Measurements from ENCODE around the gene XRCC2.
"Not testable (repeated sequence)": the region's sequence is repeated elsewhere in the genome, so short reads cannot be mapped to it uniquely, and the experiment has no call there.

The XRCC2 gene

DNA sequence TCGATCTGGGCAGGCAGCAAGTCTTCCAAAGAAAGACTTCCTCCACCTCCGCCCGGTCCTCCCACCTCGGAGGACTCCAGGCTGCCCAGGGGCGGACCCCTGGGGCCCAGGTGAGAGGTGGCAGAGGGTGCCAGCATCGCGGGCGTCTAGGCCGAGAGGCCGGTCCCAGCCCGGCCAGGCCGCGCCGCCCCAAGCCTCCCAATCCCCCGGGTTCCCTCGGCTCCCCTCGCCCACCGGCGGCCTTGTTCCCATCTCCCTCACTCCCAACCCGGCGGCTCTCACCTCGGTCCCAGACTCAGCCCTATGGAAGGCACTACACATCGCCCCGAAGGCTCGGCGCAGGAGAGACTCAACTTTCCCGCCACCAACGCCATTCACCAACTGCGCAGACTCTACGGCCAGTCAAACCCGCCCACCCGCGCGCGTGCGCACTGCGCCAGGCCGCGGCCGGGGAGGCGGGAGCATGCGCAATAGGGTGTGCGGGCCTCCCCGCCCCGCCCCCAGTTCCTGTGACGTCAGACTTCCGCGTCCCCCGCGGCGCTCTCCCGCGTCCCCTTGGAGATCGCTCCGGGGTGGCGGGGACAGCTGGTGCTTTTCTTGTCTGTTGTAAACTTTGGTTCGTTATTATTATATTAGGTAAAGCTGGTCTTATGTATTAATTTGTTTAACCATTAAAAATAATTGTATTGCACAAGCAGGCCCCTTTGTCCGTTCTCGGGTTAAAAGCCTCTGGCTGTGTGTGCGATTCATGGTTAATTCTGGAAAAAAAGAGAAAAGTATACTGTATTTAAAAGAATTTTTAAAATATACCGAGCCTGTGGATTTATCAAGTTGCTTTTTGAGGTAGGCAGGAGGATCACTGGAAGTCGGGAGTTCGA lies at the start of gene XRCC2:
XRCC2 (minus strand) TSS at position 383 of the 878 bp plus-strand sequence; CDS start at position 321, 62 bp downstream.
- DNase-seq = peak; percentile 94

DNA sequence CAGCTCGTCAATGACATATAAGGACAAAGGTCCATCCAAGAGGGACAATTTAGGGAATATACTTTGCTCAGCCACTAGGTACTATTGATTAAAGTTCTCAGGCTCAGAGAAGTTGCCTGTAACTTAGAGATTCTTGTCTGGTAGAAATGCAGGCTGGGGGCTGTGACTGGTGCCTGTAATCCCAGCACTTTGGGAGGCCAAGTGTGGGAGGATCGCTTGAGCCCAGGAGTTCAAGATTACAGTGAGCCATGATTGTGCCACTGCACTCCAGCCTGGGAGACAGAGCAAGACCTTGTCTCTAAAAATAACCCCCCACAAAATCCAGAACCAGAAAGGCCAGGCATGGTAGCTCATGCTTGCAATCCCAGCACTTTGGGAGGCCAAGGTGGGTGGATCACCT lies 47.4 kb upstream of the XRCC2 start:
- no peak for DNase-seq

- not testable (repeated sequence) for DNase-seq
Measured at GRCh38 chr7:152712412-152713042, 36.6 kb upstream of the XRCC2 start.

GRCh38 chr7:152711444-152711944 lies 35.6 kb upstream of the XRCC2 start:
- DNase-seq = no peak

DNA sequence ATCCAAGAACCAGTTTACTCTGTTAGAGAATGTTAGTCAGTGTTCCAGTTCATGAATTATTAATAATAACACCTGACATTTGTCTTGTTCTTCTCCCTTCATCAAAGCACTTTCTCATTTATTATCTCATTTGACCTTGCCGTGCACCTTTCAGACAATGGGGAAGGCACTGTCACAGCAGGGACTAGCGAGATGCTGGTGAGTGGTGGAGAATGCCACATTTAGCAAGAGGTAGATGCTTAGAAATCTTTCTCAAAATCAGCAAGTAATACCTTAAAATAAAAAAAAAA lies 34.2 kb upstream of the XRCC2 start:
- DNase-seq = no peak

DNA sequence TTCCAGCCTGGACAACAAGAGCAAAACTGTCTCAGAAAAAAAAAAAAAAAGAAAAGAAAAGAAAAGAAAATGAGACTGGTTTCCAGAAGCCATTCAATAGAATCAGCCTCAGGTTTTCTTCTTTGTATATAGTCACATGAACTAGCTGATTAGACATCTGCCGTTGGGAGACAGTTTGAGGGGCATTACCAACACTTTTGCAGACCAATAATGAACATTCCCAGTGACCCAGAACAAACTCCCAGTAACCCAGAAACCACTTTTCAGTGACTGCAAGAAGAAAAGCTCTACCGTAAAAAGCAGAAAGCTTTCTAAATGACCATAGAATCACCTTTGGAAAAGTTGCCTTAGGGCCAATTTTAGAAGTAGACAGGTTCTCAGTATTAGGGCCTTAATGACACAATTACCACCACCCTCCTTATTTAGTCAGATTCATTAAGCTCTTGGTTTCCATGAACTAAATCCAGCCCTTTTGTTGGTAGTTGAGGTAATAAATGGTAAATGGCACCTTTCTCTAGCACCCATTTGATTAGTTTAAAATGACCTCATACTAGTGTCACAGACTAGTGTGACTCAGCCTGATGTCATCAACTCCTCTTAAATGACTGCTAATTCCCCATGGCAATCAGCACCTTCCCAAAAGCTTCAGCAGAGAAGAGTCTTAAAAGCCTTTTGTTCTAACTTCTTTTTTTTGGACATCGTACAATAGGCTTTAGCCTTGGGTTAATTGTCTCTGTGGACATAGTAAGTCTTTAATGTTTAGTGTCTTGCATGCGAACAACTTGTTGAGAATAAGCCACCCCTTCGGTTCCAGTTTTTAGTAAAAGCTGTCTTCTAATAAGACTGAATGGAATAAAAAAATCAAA lies 33.6 kb upstream of the XRCC2 start:
- DNase-seq = no peak

DNA sequence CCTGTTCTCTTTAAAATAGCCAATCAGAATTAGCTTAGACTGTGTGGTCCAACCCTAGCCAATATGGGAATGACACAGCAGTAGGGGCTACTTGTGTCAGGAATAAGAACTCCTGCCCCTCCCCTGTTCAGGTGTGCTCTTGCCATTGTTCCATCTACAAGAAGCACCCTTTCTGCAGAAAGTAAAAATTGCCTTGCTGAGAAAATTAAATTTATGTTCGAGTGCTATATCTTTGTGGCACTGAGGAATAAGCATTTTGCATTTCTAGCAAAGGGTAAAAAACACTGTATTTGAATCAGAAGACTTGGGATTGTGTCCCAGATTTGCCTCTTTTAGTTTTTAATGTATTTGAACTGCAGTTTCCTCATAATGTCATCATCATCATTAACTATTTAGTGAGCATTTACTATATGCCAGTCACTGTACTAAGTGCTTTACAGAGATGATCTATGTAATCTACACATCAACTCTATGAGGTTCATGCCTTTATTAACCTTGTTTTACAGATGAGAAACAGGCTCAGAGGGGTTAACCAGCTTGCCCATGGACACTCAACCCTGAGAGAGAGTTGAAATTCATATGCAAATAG lies 28.9 kb upstream of the XRCC2 start:
- DNase-seq = no peak

DNA sequence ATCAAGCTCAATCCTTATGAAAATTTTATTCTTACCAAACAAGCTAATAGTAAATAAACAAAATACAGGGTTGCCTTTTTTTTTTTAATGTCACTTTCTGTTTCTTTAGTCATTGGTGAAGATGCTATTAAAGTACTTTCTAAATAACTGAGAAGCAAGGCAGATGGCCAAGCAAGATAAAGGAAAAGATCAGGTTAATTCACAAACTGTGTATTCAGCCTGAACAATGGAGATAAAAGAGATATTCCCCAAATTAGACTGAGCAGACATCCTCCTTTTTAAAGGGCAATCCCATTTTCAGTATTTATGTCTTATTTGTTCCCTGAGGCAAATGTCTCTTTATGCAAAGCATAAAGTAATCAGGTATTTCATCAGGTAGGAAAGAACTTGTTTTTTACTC lies 23.1 kb upstream of the XRCC2 start:
- no peak for DNase-seq

DNA sequence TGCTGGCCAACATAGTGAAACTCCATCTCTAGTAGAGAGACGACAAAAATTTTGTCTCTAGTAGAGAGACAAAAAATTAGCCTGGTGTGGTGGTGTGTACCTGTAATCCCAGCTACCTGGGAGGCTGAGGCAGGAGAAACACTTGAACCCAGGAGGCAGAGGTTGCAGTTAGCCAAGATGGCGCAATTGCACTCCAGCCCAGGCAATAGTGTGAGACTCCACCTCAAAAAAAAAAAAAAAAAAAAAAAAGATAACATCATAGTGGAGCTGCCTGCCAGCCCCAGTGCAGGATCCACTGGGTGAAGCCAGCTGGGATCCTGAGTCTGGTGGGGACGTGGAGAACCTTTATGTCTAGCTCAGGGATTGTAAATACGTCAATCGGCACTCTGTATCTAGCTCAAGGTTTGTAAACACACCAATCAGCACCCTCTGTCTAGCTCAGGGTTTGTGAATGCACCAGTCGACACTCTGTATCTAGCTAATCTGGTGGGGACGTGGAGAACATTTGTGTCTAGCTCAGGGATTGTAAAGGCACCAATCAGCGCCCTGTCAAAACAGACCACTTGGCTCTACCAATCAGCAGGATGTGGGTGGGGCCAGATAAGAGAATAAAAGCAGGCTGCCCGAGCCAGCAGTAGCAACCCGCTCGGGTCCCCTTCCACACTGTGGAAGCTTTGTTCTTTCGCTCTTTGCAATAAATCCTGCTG lies 21.5 kb upstream of the XRCC2 start:
- not testable (repeated sequence) for DNase-seq

GRCh38 chr7:152692196-152692595 lies 16.3 kb upstream of the XRCC2 start:
- not testable (repeated sequence) for DNase-seq

DNA sequence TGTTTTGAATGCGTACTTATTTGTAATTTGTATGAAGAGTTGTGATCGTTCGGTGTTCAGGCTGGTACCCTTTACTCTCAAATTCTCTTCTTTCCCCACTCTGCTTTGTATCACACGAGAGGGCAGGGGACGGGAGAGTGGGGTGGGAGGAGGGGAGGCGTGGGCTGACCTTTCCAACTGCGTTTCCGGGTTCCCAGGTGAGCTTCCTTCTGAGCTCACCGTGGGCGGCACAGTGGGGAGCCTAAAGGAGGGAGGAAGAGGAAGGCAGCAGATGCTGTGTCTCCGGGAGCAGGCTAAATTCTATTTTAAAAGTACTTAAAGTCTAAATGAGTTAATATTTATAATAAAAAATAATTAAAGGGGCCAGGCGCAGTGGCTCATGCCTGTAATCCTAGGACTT lies 7.4 kb upstream of the XRCC2 start:
- DNase-seq = no peak

- no peak for DNase-seq
Measured at GRCh38 chr7:152677808-152678670, 2.1 kb upstream of the XRCC2 start.

- DNase-seq = no peak
Measured at GRCh38 chr7:152674860-152675758, 832 bp downstream of the XRCC2 start.

- no peak for DNase-seq
Measured at GRCh38 chr7:152673897-152674296, 2.0 kb downstream of the XRCC2 start.

DNA sequence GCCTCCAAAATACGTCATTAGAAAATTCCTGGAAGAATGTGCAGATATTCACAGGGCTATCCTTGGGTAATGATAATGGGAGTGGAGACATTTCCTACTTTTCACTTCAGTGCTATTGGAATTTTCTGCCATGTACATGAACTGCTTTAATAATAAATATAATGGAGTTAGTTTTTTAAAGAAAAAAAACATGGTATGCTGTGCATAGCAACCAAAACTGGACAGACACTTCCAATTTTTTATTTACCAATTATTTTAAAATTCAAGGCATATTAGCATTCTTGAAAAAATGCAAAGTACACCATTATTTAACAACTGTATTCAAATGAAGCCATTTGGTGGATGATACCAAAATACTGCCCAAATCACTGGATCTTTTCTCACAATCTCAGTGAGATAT lies 3.3 kb downstream of the XRCC2 start:
- DNase-seq = no peak

GRCh38 chr7:152669758-152670157 lies 6.2 kb downstream of the XRCC2 start:
- DNase-seq = no peak

- DNase-seq = no peak
Measured at GRCh38 chr7:152668975-152669374, 7.0 kb downstream of the XRCC2 start.

- no peak for DNase-seq
Measured at GRCh38 chr7:152667958-152668357, 8.0 kb downstream of the XRCC2 start.

GRCh38 chr7:152666078-152666477 lies 9.9 kb downstream of the XRCC2 start:
- no peak for DNase-seq

DNA sequence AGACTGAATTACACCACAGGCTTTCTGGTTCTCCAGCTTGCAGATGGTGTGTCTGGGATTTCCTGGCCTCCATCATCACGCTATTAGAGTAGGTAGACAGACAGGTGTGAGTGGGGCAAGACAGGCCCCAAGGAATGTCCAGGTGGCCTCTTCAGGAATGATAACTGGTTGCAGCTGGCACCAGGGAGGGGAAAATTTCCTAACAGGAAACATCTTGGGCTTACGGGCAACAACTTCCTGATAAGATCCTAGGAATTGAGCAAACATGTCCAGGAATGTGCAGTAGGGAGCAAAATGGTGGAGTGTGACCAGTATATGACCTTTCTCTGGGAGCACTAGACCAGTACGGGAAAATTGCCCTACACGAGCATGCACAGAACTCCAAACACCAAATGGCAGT lies 11.3 kb downstream of the XRCC2 start:
- DNase-seq = no peak

Measured in activated naive CD4-positive, alpha-beta T cell treated with Interleukin-2 at 50 U/mL for 16 hours (primary cell).